Effector CD8-positive, alpha-beta T cell (primary cell): Measurements from ENCODE around the gene IFT74.

Source experiments
- DNase-seq: peaks from one replicate; lab custom pipeline; 2025; lab: John Stamatoyannopoulos, UW

IFT74 gene

GRCh38 chr9:26974927-26975326 is 18.7 kb downstream of the IFT74 start:
- DNase-seq: no peak

- DNase-seq: no peak
These were observed 19.8 kb downstream of the IFT74 start for GRCh38 chr9:26975728-26976707.

DNA sequence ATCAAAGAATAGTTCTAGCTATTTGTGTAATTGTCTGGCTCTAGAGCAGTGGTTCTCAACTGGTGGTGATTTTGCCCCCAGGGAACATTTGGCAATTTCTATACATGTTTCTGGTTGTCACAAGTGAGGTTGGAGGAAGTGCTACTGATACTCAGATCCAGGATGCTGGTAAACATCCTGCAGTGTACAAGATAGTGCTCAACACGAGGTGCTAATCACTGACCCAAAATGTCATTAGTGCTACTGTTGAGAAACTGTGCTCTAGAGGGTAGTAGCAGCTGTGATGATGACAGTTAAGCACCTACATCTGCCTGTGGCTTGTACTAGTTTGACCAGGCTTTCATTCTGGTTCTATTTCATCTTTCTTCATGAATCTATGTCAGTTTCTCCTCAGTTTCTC is 27.1 kb downstream of the IFT74 start:
- no peak for DNase-seq

GRCh38 chr9:26995810-26996209 is 39.6 kb downstream of the IFT74 start:
- DNase-seq: no peak

DNA sequence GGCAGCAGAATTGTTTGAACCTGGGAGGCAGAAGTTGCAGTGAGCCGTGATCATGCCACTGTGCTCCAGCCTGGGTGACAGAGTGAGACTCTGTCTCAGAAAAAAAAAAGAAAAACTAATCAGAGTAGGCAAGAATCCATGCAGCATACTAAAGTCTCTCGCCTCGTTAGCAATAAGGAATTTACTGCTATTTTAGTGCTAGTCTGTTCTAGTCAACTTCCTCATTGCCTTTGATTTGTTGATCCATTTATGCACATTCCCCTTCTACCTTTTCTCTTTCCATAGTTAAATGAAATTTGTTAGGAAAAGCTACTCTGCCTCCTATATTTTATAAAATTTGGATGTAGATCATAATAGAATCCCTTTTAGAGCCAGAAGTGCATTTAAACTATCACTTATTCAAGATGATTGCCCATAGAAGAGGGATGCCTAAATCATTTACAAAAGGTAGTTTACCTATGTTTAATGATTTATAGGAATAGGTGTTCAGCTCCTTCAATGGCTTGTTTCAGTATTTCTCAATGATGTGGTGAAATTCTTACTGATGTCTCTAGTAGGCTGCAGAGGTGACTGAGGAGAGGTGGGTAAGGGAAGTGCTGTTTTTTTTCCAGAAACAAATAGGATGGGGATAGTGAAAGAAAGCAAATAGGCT is 47.3 kb downstream of the IFT74 start:
- no peak for DNase-seq

DNA sequence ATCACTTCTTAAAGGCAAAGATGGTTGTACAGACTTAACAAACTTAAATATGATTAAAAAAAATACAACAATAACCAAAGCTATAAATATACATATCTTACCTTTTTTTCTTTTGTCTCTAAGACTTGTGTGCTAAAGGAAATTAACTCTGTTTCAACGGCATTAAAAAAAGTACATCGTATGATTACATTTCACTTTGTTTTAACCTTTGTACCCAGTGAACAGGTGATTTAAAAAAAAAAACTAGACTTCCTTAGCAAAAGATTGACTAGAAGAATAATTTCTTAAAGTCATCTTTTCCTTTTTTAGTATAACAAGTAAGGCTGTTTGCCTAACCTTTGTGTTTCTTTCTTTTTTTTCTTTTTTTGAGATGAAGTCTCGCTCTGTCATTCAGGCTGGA is 49.3 kb downstream of the IFT74 start, which contains the start of gene LRRC19:
Gene LRRC19, minus strand, starts transcription at position 182 of the 400 bp plus-strand sequence. CDS start 5,978 bp downstream, outside the sequence.
- no peak for DNase-seq

DNA sequence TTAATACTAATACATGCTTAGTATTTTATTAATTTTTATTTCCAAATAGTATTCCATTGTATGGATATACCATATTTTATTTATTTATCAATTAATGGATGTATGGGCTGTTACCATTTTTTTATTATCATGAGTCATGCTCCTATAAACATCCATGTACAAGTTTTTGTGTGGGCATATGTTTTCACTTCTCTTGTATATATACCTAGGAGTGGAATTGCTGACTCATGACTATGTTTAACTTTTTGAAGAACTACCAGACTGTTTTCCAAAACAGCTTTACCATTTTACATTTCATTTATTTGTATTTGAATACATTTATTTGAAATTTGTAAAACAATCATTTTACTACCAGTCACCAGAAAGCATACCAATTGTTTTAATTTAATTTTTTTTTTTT is 63.4 kb downstream of the IFT74 start:
- DNase-seq: no peak

DNA sequence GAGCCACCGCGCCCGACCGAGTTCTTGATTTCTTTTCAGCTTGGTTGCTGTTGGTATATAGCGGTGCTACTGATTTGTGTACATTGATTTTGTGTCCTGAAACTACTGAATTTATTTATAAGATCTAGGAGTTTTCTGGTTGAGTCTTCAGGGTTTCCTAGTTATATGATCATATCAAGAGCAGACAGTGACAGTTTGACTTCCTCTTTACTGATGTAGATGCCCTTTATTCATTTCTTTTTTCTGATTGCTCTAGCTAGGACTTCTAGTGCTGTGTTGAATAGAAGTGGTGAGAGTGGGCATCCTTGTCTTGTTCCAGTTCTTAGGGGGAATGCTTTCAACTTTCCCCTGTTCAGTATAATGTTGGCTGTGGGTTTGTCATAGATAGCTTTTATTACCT is 66.7 kb downstream of the IFT74 start:
- DNase-seq: no peak

DNA sequence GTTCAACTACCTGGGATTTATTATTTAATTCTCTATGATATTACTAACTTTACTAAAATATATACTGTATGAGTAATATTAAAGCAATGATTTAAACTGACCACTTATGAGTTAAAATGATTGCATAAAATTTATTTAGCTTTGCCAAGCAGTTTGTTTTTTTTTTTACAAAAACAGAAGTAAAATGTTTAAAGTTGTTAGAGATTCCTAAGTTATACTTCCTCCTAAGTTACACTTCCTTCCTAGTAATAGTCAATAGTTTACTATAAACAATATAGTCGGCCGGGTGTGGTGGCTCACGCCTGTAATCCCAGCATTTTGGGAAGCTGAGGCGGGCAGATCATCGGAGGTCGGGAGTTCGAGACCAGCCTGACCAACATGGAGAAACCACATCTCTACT is 73.0 kb downstream of the IFT74 start:
- no peak for DNase-seq

DNA sequence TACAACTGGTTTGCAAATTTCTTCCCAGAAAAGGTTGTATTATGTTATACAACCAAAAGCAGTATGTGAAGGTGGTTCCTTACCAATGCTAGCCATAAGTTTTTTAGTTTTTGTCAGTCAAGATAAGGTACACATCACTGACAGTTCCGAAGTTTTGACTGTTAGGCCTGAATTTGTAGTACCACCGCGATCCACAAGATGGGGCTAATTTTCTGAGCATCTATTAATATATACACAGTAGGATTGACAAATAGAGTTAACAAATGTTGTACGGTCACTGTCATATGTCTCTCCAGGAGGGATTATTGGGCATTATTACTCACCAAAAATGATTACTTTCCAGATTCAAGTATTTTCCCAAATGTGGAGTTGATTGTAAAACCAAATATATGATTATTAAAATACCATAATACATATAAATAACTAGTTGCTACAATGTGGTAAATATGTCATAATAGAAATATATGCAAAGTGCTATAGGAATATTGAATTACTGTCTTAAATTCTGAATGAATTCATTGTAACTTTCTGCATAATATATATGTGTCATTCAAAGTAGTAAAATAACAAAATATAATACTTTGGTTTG is 77.7 kb downstream of the IFT74 start:
- DNase-seq: no peak

- DNase-seq: no peak
These were observed 81.3 kb downstream of the IFT74 start for GRCh38 chr9:27037499-27037898.

DNA sequence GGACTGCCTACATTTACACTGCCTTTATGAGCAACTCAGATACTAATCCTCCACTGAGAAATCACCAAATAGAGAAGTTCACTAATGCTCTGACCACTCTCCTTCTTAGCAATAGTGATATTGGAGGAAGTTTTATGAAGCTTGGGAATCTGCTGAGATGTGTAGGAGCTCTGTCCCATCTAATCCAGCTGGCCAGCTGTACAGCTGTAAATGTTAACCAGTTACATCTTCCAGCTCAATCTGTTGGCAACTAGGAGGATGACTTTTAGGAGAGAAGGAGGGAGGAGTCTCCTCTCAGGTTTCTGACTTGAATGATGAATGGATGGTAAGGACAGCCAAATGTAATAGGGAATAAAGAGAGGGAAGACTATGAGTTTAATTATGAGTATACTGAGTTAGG is 85.5 kb downstream of the IFT74 start:
- DNase-seq: no peak

- DNase-seq: no peak
These were observed 86.3 kb downstream of the IFT74 start for GRCh38 chr9:27042476-27042875.

DNA sequence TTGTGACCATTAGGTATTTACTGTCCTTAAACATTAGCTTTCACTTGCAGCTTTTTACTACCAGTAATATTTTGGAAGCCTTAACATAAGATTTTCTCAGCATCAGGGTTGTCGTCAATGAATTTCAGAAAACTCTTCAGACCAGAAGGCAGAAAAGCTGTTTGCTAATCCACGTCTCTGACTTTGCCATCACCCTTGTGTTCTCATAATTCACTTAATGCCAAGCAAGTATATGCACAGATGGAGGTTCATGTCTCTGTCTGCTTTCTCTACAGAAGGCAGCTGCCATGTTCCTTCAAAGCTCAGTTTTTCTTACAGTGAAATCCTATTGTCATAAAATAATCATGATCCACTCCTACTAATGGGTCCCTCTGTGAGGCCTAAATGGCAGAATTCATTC is 87.0 kb downstream of the IFT74 start:
- DNase-seq: no peak

DNA sequence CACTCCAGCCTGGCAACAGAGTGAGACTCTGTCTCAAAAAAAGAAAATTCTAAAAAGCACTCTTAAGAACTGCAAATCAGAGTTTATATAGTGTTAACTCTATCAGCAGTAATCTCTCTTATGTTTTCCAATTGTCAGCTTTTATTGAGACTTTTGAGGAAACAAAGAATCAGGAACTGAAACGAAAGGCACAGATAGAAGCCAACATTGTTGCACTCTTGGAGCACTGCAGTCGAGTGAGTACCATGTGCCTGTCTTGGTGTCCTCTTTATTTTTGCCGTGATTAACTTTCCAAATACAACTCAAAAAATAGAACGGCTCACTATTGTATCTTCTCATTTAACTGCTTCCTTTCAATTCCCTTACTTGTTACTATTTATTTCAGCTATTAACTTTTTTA is 90.9 kb downstream of the IFT74 start:
- no peak for DNase-seq

DNA sequence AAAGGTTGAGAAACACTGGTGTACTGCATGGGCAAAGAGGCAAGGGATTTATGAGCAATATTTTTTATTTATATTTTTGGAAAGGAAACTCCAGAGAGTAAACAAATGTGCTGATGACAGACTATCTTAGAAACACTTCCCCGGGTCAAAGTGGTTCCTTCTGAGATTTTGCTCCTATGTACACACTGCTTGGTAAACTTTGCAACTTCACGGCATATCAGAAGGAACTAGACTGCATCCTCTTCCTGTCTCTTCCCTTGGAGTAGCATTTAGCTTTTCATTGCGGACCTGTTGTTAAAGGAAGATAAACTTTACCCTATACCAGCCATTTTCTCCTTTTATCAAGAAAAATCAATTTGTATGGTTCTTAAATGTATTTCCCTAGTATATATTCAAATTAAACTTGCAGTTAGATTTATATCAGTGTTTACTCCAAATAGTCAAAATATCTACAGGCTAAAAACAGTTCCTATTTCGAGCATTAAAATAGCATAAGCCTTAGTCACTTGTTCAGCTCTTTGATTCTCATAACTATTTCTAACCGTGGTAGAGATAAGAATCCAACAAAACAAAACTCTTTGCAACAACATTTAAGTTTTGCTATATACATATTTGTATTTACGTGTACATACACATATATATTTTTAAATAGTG is 97.3 kb downstream of the IFT74 start:
- DNase-seq: no peak

DNA sequence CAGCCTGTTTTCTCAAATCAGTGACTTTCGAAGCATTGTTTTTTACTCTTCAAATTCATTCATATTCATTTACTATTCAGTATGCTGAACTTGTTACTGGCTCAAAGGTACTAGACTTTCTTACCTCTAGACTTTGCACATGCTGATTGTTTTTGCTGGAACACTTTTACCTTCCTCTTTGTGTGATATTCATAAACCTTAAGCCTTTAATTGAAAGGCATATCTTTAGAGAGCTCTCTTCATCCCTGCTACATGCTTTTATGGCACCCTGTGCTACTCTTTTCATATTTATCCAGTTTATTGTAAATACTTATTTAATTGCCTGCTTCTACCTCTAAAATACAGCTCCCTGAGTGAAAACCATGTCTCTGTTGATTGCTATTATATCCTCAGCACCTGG is 97.9 kb downstream of the IFT74 start:
- no peak for DNase-seq

DNA sequence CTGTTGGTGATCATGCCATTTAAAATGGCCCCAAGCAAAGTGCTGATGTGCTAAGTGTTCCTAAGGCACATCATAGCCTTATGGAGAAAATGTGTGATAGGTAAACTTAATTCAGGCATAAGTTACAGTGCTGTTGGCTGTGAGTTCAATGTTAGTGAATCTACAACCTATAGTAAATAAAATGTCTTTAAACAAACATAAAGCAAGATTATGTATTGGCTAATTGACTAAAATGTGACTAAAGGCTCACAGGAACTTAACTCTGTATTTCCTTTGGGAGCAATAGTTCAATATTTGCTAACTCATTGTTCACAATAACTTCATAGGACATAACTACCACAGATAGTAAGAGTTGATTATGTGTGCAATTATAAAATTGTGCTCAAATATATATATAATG is 98.6 kb downstream of the IFT74 start:
- no peak for DNase-seq

GRCh38 chr9:27059412-27059811 is 103.2 kb downstream of the IFT74 start:
- no peak for DNase-seq

DNA sequence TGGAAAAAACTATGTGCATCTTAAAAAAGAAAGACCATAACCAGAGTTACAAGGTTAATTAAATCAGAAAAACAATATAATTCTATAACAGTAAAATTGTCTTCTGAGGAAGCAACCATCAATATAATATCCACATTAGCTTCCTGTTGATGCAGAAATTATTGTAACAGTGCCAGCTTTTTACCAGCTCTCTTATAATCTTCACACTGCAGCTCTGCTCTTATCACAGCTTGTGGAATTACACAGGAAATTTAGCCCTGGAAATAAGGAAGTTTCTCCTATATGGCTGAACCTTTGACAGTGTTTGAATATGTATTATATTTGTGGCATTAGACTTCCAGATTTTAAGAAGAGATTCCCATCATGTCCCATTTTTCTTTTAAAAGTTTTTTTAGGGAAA is 103.7 kb downstream of the IFT74 start:
- no peak for DNase-seq

GRCh38 chr9:27065288-27065687 is 109.1 kb downstream of the IFT74 start:
- no peak for DNase-seq
